ENCODE results near the gene SPEN.
A peak's percentile ranks its signal among the peaks of the same experiment; 100 is the strongest.
"Not testable (repeated sequence)": the region's sequence is repeated elsewhere in the genome, so short reads cannot be mapped to it uniquely, and the experiment has no call there.

Gene SPEN

GRCh38 chr1:15843826-15844572, 3.5 kb upstream of the SPEN start:
- no peak for DNase-seq
- peaks cover 10% of the 10 kb centered on the region for H3K36me3 Mint-ChIP-seq (ENCODE audit: low read depth)
- no peaks in the 10 kb centered on the region for H3K27me3 Mint-ChIP-seq
- H3K9me3 Mint-ChIP-seq, result no peaks in the 10 kb centered on the region
- H3K27ac Mint-ChIP-seq, result no peak overlapping the region
- no peak overlapping the region for H3K4me3 Mint-ChIP-seq
- H3K4me1 Mint-ChIP-seq (ENCODE audit: low read depth), result peaks cover 23% of the 10 kb centered on the region

GRCh38 chr1:15846056-15846455, 1.5 kb upstream of the SPEN start:
- Mint-ChIP-seq H3K36me3 (ENCODE audit: low read depth) (peaks cover 25% of the 10 kb centered on the region), H3K4me3 (peak overlapping the region; percentile 93), H3K27ac (peak overlapping the region; percentile 98), H3K4me1 (ENCODE audit: low read depth) (peaks cover 38% of the 10 kb centered on the region)
- H3K27me3 Mint-ChIP-seq, DNase-seq, H3K9me3 Mint-ChIP-seq: not testable (repeated sequence)

- Mint-ChIP-seq H3K27ac (peak overlapping the region; percentile 91), H3K4me1 (ENCODE audit: low read depth) (peaks cover 55% of the 10 kb centered on the region), H3K9me3 (no peaks in the 10 kb centered on the region), H3K4me3 (peak overlapping the region; percentile 93), H3K36me3 (ENCODE audit: low read depth) (peaks cover 29% of the 10 kb centered on the region), H3K27me3 (no peaks in the 10 kb centered on the region)
- DNase-seq, result no peak
These were observed 311 bp downstream of the SPEN start for GRCh38 chr1:15847893-15848142.

- no peaks in the 10 kb centered on the region for H3K27me3 Mint-ChIP-seq
- peak overlapping the region; percentile 95 for H3K27ac Mint-ChIP-seq
- peaks cover 55% of the 10 kb centered on the region for H3K4me1 Mint-ChIP-seq (ENCODE audit: low read depth)
- H3K4me3 Mint-ChIP-seq, result peak overlapping the region; percentile 97
- H3K36me3 Mint-ChIP-seq (ENCODE audit: low read depth), result peaks cover 29% of the 10 kb centered on the region
- no peaks in the 10 kb centered on the region for H3K9me3 Mint-ChIP-seq
- DNase-seq, result peak; percentile 75
These were observed 829 bp downstream of the SPEN start for GRCh38 chr1:15848143-15848928.

- H3K4me3 Mint-ChIP-seq, result peak overlapping the region; percentile 97
- peaks cover 29% of the 10 kb centered on the region for H3K36me3 Mint-ChIP-seq (ENCODE audit: low read depth)
- peaks cover 51% of the 10 kb centered on the region for H3K4me1 Mint-ChIP-seq (ENCODE audit: low read depth)
- DNase-seq, result peak; percentile 77
- H3K27ac Mint-ChIP-seq, result peak overlapping the region; percentile 95
- no peaks in the 10 kb centered on the region for H3K9me3 Mint-ChIP-seq
- H3K27me3 Mint-ChIP-seq, result no peaks in the 10 kb centered on the region
These were observed 1.6 kb downstream of the SPEN start for GRCh38 chr1:15848929-15849774.

GRCh38 chr1:15849775-15850324, 2.3 kb downstream of the SPEN start:
- Mint-ChIP-seq H3K27me3 (no peaks in the 10 kb centered on the region), H3K4me3 (peak overlapping the region; percentile 97), H3K9me3 (no peaks in the 10 kb centered on the region), H3K4me1 (ENCODE audit: low read depth) (peaks cover 52% of the 10 kb centered on the region), H3K36me3 (ENCODE audit: low read depth) (peaks cover 33% of the 10 kb centered on the region), H3K27ac (peak overlapping the region; percentile 95)
- peak; percentile 65 for DNase-seq

GRCh38 chr1:15850471-15851001, 3.0 kb downstream of the SPEN start:
- Mint-ChIP-seq H3K4me1 (ENCODE audit: low read depth) (peaks cover 50% of the 10 kb centered on the region), H3K27me3 (no peaks in the 10 kb centered on the region), H3K9me3 (no peaks in the 10 kb centered on the region), H3K27ac (peak overlapping the region; percentile 51), H3K36me3 (ENCODE audit: low read depth) (peaks cover 38% of the 10 kb centered on the region), H3K4me3 (peak overlapping the region; percentile 97)
- DNase-seq, result no peak

GRCh38 chr1:15851210-15852035, 3.9 kb downstream of the SPEN start:
- H3K4me1 Mint-ChIP-seq (ENCODE audit: low read depth), result peaks cover 44% of the 10 kb centered on the region
- H3K27ac Mint-ChIP-seq, result peak overlapping the region; percentile 71
- H3K4me3 Mint-ChIP-seq, result peak overlapping the region; percentile 53
- H3K9me3 Mint-ChIP-seq, result no peaks in the 10 kb centered on the region
- no peaks in the 10 kb centered on the region for H3K27me3 Mint-ChIP-seq
- H3K36me3 Mint-ChIP-seq (ENCODE audit: low read depth), result peaks cover 38% of the 10 kb centered on the region
- no peak for DNase-seq

GRCh38 chr1:15852036-15852827, 4.7 kb downstream of the SPEN start:
- Mint-ChIP-seq H3K4me3 (peak overlapping the region; percentile 53), H3K36me3 (ENCODE audit: low read depth) (peaks cover 39% of the 10 kb centered on the region), H3K27me3 (no peaks in the 10 kb centered on the region), H3K9me3 (no peaks in the 10 kb centered on the region), H3K4me1 (ENCODE audit: low read depth) (peaks cover 47% of the 10 kb centered on the region), H3K27ac (peak overlapping the region; percentile 71)
- no peak for DNase-seq

GRCh38 chr1:15852828-15853302, 5.4 kb downstream of the SPEN start:
- Mint-ChIP-seq H3K9me3 (no peaks in the 10 kb centered on the region), H3K4me3 (no peak overlapping the region), H3K4me1 (ENCODE audit: low read depth) (peaks cover 49% of the 10 kb centered on the region), H3K27me3 (no peaks in the 10 kb centered on the region), H3K27ac (no peak overlapping the region), H3K36me3 (ENCODE audit: low read depth) (peaks cover 38% of the 10 kb centered on the region)
- no peak for DNase-seq

- peaks cover 40% of the 10 kb centered on the region for H3K4me1 Mint-ChIP-seq (ENCODE audit: low read depth)
- no peak for DNase-seq
- no peaks in the 10 kb centered on the region for H3K27me3 Mint-ChIP-seq
- H3K27ac Mint-ChIP-seq, result peak overlapping the region; percentile 47
- H3K9me3 Mint-ChIP-seq, result no peaks in the 10 kb centered on the region
- H3K36me3 Mint-ChIP-seq (ENCODE audit: low read depth), result peaks cover 24% of the 10 kb centered on the region
- no peak overlapping the region for H3K4me3 Mint-ChIP-seq
These were observed 9.4 kb downstream of the SPEN start for GRCh38 chr1:15856888-15857287.

- Mint-ChIP-seq H3K27me3 (no peaks in the 10 kb centered on the region), H3K9me3 (no peaks in the 10 kb centered on the region), H3K36me3 (ENCODE audit: low read depth) (peaks cover 23% of the 10 kb centered on the region), H3K4me3 (no peak overlapping the region), H3K27ac (no peak overlapping the region), H3K4me1 (ENCODE audit: low read depth) (peaks cover 39% of the 10 kb centered on the region)
- no peak for DNase-seq
These were observed 10.7 kb downstream of the SPEN start for GRCh38 chr1:15858069-15858670.
